ENCODE data around the gene SIX1.
A peak's percentile ranks its signal among the peaks of the same experiment; 100 is the strongest.

SIX1 gene

DNA sequence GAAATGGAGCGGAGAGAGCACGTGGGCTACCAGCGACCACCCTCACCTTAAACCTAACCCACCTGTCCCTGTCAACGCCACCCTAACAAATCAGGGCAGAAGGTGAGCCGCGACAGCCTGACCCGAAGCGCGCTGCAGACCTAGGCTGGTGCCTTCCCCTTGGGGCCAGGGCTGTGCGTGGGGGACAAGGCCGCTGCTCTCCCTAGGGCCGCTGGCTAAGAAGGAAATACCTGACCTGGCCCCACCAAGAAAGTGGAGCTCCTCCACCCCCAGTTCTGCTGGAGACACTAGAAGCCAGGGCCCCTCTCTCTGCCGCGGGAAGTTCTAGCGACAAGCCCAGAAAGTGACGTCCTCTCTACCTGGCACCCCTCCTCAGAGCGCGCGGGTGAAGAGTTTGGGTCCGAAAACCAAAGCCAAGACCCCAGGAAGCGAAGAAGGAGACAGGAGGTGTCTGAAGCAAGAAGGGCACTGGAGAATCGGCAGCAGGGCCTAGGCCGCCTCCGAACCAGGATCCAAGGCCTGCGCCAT lies 7.5 kb downstream of the SIX1 start:
- no peak for FAIRE-seq

DNA sequence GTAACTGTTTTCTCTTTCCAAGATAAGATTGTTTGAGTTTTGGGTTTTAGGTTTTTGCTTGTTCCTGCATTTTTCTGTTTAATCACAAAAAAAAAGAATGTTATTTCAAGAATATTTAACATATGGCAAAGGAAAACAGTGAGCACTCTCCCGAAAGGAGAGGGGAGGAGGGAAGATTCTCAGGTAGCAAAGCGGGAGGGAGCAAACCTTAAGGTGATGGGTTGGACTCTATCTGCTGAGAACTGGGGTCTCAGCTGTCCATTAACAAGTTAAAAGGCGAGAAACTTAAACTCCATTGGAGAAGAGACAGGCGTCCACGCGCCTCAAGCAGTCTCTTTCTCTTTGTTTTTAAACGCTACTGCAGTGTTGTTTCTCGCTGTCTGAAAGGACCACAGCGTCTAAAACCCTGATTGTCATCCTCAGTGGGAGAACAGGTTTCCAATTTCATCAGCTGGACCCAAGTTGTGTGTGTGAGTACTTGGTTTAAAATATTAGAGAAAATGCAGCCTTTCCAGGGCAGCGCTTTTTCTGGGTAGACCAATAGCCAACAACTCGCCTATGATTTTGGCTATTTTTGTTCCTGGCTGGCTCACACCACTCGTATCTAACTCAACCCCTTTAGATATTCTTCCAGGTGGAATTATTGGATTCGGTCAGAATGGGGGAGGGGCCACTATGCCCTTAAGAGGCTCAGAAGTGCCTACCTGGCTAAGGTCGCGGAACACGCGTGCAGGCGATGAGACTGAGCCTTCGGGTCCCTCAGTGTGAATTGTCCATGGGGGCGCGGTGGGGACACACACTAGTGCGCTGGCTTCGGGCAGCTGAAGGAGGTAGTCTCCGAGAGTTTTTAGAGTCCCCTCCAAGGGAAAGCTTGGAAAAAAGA lies 8.2 kb downstream of the SIX1 start:
- no peak for FAIRE-seq

DNA sequence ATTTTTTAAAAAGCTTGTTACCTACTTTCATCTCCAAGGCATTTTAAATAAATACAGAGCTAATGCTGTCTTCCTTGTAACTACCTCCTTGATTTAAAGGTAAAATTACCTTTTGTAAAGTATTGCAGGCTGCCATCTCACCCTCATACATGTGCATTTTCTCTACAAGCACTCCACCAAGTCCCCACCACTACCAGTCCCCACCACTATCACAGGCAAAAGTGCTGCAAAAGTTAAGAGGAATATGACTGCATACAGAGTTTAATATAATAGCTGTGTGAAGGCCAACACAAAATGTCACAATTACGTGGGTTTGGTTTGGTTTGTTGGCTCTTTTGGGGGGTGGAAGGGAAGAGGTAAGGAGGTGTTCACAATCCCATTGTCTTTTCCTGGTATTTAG lies 9.6 kb downstream of the SIX1 start:
- no peak for FAIRE-seq

DNA sequence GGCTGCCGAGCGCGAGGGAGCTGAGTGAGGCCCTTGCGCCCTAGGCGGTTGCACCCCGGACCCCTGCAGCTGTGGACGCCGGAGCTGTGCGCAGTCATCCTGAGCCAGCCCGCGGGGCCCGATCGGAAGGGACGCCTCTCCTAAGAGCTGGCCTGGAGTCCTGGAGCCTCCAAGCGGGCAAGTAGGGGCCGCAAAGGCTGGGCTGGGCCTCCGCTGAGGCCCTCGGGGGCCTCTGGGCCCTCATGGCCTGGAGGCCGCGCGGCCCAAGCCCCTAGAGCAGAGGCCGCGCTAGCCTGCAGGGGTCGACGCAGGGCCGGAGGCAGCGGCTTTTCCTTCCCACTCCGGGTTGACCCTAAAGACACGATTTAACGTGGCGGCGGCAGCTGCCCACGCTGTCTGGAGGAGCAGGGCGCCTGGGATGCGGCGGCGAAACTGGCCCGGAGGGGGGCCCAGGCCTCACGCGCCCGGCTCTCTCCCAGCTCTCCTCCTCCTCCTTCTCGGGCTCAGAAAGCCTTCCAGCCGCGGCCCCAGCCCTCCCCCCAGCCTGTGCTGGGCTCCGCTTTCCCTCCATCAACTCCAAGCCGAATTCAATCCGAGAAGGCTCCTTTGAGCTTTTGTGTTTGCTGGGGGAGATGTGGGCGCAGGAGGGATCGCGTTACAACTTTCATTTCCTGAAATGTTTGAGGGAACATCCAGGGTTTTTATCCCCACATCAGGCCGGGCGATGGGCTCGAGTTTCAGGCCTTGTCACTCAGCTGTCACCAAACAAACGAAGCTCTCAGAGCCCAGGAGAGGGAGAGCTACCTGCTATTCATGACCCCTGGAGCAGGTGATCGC lies 11.6 kb downstream of the SIX1 start:
- no peak for FAIRE-seq

DNA sequence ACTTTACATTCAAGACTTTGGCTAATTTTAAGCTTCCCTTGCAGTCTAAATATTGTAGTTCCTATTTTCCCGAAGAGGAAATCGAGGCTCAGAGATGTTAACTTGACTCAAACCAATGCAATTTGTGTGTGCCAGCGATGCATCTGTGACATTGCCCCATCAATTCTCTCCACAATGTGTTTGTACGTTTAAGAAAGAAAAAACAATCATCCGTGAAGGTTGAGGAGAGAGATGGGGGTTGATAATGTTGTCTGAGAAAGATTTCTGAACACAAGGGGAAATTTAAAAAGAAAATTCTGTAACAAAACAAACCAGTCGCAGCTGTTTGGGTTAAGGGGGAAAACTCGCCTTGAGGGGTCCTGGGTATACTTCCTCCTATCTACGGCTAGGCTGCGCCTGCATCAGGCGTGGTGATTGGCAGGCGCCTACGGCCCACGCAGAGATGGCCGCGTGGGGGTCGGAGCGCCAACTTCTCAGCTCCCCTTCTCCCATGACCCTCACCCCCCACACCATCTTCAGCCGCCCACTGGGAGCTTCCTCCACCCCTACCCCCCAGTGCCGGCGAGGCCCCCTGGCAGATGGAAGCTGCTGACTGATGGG lies 12.3 kb downstream of the SIX1 start:
- FAIRE-seq: no peak

DNA sequence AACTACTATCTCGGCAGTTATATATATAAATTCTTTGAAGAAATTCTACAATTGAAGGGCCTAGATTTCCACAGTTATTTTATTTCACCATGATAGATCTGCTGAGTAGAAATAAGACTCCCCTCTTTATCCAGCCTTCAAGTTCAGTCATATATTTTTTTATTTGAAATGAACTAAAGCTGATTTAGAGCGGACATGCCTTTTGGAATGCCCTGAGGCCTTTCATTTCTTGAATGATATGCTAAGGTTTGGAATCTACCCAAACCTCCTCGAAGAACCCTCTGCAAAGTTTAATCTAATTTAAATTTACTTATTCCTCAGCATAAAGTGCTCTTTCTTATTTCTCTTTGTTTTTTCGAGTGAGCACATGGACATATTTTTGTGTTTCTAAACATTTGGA lies 15.1 kb downstream of the SIX1 start:
- FAIRE-seq: no peak

DNA sequence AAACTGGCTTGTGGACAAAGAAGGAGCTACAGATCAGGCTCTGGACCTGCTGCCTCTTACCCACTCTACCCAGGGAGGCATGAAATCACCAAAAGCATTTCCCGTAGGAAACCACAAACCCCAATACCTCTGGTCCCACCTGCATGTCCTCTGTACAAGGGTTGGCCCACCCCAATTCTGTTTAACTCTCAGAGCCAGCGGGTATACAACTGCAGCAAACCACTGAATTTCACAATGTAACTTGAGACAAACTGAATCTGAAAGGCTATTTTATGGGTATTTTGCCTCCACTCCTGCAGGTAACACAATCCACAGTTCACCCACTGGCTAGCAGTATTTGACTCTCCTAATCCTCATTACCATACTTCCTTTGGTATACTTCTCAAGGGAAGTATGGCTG lies 16.5 kb downstream of the SIX1 start:
- no peak for FAIRE-seq

DNA sequence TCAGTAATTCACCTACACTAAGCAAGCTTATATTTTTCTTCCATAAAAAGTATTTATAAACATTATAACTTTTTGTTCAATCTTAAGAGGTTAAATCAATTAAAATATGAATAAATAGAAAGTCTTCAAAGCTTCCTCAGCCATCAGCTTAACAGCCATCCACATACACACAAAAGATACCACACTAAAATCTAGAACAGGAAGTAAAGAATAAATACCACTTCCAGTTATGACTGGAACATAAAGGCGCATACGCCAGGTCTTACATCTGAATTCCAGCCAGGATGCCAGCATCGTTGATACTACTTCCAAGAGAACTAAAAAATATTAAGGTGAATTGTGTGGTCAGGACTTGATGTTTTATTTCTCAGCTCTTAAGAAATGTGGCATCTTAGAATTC lies 17.0 kb downstream of the SIX1 start:
- peak; percentile 49 for FAIRE-seq

DNA sequence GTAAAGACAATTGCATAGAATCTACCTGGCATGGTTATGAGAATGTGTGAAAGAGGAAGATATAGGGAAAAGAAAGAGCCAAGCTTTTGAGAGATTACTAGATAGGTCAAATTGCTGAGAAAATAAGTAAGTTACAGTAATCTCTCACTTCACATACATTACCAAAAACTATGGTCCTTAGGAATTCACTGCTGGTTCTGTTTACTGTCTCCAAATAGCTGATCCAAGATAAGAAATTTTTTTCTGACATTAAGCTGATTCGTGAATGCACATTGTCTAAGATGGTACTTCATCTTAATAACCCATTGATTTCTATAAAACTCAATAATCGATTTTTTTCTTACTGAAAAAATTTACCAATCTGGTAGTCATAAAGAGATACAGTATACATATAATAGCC lies 17.4 kb downstream of the SIX1 start:
- no peak for FAIRE-seq

DNA sequence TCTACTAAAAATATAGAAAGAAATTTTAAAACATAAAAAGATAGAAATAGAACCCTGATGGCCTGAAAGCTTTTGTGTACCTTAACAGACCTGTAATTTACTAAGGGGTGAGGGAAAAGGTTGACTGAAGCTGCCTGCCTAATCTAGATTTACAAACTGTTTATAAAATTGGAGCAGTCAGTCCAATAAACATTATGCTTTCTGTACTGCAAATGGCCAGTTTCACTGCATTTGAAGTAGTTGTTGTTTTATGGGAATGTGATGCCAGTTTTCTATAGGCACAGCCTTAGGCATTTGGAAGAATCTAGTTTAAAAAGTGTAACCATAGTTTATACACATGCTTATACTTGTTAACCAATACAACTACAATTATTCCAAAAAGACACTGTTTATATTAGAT lies 19.1 kb downstream of the SIX1 start:
- no peak for FAIRE-seq

DNA sequence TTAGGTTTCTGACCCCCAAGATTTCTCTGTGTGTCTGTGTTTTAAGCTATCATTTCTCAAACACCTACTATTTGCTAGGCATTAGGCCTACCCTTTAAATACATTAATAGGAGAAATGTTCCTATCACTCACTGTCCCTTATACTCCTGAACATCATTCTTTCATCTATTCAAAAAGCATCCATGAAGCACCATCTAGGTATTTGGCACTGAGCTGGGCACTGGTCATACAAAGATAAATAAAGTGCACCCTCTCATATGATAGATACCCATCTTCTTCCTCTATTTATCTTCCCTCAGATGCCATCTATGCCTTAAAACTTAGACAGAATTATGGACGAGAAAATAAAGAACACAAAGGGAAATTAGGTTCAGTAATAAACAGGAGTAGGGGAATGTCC lies 20.4 kb downstream of the SIX1 start:
- no peak for FAIRE-seq

DNA sequence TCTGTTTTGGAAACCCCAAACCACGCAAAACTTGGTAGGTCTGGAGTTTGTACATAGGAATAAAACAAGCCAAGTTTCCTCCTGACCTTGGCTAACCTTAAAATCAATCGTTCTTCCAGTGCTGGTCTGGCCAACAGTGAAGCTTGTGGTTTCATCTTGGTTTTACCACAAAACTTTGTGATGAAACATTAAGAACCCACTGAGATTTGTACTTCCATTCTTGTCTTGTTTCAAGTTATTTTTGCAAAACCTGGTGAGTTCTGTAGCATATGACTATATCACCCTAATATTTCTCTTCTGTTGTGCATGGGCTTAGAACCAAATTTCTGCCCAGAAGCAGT lies 26.4 kb downstream of the SIX1 start:
- no peak for FAIRE-seq

DNA sequence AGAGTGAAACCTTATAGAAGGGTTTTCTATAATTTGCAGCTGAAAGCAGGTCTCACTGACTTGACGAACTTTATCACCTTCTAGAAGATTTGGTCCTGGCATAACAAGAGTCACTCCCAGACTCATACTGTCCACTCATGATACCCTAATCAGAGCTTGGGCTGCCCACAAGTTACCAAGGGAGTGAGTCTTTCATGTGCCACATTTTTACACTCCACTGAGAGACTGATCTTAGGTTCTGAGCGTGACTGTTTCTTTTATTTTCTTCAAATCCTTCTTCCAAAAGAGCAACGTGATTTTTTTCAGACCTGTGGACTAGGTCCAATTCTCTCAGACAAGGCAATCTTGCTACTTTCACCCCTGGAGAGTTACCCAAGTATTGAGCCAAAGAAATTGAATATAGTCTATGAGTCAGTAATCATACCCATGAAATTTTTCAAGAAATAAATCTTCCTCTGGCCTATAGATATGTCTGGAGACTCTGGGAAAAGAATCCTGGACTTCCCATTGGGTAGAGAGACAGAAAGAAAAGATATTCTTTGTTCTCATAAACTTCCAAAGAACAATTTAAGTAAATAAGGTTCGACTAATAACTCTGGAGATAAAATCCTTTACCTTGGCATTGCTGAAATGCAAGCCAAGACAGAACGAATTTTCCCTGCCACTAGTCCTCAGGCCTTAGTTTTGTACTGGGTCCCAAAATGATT lies 26.9 kb downstream of the SIX1 start:
- FAIRE-seq: no peak

DNA sequence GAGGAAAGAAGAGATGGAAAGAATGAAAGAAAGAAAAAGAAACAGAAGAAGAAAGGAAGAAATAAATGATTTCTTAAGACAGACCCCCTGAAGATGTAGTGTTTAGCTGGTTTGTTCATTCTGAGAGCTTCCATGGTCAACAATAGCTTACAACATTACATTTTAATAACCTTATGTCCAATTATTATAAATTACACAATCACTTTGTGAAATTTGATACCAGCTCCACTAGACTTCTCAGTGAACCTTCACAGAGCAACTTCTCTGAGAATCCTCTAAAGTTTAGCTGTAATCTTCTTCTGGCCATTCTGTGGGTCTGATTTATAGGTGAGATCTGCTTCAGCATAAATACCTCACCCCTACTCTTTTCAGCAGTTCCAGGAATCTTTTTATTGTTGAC lies 27.9 kb downstream of the SIX1 start:
- no peak for FAIRE-seq

DNA sequence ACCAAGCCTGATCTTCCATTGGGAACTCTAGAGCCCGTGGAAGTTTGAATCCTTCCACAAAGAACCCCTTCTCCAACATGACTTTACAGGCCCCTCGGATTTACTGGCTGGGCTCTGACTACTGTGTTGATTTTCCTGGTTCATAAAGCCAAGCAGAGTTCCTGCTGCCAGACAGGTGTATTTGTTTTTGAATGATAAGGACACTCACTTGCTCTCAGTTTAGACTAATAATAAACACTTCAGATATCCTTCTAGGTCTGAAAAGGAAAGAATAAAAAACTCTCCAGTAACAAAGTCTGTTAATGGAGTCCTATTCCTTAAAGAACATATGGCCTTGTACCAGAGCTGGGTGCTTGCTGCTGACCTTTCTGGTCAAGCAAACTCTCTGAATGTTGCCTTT lies 31.0 kb downstream of the SIX1 start:
- FAIRE-seq: no peak

DNA sequence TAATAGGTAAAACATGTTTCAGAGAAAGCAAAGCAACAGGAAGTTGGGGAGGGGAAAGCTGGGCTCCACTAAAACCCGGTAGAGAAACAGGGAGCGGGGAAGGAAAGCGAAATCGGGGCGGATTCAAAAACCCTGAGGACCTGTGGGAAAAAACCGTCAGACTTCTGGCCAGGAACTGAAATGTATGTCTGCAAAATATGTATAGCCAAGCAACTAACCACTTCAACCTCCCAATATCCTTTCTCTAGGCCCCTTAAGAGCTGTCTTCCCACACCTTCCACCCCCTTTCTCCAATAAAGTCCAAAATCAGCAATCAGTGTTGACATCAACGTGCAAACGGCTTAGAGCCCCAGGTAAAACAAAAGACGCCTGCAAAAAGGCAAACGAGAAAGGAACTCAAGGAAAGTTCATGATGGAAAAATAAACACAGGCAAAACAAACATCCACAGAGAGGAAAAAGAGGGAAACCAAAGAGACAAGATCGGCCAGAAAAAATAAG lies 32.8 kb downstream of the SIX1 start:
- no peak for FAIRE-seq

DNA sequence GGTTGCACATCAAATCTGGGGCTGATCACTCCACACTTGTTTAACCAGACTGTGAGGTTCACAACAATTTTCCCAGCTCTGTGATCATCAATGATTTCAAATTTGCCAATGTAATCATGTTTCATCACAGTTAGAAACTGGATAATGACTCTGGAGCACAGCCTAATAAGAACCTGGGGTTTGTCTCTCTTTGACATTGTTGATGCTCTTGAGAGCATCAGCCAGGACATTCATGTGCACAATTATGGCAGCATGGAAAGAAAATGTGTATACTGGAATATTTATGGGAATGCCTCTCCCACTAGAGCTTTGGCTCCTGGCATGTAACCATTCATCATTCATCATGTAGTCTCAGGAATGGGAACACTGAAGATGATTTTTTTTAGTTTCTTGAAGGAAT lies 47.0 kb downstream of the SIX1 start:
- no peak for FAIRE-seq

DNA sequence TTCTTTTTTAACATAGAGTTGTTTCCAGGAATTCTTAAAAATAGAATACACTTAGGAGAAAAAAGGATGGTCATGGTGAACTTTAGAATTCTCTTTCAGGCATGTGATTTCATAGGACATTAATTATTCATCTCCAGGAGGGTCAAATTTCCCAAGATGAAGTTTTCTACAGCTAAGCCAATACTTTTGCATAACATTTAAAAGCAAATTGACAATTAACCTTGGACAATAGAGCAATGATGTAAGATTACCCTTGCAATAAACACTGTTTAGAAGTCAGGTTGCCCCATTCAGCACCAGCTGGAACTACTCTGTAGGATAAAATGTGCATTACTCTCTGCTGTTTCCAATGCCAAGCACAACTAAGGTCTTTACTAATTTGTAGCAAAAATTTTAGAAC lies 49.5 kb downstream of the SIX1 start:
- no peak for FAIRE-seq

DNA sequence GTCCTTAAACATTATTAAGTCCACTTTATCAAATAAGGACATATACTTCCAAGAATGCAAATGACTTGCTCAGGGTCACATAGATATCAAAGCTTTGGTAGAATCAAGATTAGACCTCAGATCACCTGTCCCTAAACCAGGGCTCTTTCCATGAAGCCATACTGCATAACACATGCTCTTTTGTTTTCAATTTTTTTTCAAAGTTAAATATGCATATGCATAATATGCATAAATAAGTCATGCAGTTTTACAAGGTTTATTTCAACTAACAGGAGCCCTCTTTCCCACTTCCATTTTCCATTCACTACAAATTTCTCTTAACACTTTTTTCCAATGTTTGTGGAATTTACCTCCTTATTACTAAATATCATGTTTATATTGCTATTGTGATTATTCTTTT lies 53.1 kb downstream of the SIX1 start:
- no peak for FAIRE-seq

DNA sequence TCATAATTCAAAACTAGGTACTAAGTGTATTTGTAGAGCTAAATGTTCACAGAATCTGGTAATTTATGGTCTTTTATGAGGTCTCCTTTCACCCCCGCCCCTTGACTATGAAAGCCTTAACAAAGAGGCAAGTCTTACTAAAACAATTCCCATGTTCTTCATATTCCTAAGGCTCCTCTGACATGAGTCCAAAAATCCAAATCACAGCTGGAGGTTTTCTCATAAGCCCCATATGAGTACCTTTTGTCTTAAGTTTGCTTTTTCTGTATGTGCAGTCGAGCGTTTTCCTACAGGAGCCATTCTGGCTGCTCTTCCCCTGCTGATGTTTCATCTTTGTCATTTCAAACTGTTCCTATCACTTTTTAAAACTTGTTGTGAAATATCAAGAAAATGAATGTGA lies 55.2 kb downstream of the SIX1 start:
- no peak for FAIRE-seq

Data from colon (tissue), 2 donors.